HuH-7 (cell line): ENCODE results near the gene CTIF.
"Not testable (repeated sequence)": the region's sequence is repeated elsewhere in the genome, so short reads cannot be mapped to it uniquely, and the experiment has no call there.

Experiments
- DNase-seq: peaks from one replicate; pipeline ENCODE4 v3.0.0; 2011; ENCODE audit warnings: low spot score

CTIF gene

GRCh38 chr18:48803951-48804855, 265.4 kb downstream of the CTIF start:
- DNase-seq = no peak

GRCh38 chr18:48804856-48805610, 266.2 kb downstream of the CTIF start:
- no peak for DNase-seq

DNA sequence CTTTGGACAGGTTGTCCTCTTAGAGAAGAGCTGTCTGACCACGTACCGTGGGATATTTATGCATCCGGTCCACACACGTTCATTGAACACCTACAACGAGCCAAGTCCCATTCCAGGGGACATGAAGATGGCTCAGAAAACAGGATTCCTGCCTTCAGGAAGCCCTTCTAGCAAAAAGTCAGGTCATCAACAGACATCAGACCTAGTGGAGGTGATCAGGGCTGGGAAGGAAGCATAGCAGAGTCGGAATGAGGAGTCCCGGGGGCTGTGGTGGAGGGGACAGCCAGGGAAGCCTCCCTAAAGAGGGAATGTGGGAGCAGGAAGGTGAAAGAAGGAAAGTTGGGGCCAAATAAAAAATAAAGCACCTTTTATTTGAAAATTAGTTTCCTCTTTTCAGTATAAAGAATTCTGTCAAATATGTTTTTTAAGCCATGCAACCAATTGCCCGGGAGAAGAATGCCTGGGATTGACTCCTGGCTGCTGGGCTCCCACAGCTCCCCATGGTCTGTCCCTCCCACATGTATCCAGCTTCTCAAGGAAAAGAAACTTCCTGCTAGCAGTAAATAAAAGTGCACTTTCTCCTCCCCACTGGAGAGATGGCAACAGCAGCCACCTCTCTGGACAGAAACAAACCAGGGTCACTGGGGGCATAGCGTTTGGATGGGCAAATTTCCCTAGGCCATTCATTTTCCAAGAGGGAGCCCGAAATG, 267.1 kb downstream of the CTIF start:
- no peak for DNase-seq

DNA sequence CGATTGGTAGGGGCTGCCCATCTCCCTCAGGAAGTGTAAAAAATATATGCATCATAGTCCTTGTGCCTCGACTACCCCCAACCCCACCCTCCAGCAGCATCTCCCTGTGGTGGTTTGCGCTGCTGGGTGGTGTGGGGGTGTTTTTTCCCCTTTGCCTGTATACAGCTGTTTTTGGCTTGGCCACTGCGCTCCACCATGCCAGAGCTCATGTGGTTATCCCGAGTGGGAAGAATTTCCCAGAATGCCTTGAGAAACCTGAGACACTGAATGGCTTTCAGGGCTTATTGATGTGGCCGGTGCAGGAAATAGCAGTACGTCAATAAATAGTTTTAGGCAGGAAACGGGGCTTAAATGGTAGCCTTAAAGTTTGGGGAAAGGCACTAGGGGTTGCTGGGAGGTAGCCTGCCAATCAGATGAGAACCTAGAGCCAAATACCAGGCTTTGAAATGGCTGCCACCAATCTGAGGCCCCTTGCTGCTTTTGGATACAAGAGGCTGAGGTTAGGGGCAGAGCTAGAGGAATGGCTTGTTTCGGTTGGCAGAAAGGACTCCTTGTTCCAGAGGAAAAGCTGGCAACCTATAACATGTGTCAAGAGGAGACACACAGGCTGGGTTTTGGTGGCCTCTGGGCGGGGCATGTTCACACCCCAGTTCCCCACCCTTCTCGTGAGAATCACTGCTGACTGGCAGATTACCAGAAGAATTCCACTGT, 267.9 kb downstream of the CTIF start:
- no peak for DNase-seq

DNA sequence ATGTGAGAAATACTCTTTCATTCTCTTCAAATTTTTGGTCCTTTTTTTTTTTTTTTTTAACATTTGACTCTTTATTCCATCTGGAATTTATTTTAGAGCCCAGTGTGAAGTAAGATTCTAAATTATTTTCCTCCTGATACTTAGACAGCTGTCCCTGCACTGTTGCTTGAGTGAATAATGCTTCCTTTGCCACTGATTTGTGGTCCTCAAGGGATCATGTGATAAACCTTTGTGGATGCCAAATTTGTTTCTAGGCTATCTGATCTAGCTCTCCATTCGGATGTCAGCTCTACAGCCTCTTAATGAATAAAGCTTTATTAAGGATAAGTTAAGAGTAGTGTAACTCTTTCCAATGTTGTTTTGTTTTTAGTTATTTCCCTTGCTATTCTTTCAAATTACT, 269.6 kb downstream of the CTIF start:
- DNase-seq = no peak

DNA sequence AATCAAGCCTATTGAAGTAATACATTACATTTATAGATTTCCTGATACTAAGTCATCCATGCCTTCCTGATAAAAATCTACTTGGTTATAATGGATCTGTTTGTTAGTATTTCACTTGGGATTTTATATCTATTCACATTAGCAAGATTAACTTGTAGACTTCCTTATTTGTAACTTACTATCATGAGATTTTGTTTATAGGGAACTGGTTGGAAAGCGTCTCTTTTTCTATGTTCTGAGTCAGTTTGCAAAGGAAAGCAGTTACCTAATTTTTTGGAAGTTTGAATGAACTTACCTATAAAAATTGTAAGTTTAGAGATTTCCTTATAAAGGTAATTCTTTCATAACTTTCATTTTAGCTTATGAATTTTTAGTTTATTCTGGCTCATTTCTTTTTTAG, 270.5 kb downstream of the CTIF start:
- DNase-seq = no peak

DNA sequence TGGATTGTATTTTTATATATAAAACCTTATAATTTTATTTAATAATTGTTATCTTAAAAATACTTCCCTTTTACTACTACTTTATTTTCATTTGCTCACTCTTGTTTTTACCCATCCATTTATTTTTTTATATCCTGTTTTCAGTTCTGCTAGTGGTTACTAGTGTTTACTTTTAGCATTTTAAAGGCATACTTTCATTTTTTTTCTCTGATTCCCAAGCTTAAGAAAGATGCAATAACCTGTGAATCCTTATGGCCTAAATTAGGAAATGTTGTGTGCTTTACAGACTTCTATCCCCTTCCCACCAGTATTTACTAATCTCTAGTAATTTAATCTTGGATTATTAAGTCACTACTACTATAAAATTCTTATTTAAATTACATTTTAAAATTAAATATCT, 272.0 kb downstream of the CTIF start:
- DNase-seq = no peak

- DNase-seq = no peak
Observed at GRCh38 chr18:48811401-48811800, 272.6 kb downstream of the CTIF start.

DNA sequence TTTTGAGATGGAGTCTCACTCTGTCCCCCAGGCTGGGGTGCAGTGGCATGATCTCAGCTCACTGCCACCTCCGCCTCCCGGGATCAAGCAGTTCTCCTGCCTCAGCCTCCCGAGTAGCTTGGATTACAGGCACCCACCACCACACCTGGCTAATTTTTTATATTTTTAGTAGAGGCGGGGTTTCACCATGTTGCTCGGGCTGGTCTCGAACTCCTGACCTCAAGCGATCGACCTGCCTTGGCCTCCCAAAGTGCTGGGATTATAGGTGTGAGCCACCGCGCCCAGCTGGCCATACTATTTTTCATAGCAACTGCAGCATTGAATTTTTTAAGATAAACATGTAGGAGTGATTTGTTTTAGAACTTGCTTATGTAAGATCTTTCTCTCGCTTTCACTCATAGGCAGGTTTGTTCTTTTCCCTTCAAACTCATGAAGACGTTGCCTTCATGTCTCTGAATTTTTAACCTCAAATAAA, 273.2 kb downstream of the CTIF start:
- DNase-seq = not testable (repeated sequence)

- DNase-seq = no peak
Observed at GRCh38 chr18:48813321-48813720, 274.5 kb downstream of the CTIF start.

DNA sequence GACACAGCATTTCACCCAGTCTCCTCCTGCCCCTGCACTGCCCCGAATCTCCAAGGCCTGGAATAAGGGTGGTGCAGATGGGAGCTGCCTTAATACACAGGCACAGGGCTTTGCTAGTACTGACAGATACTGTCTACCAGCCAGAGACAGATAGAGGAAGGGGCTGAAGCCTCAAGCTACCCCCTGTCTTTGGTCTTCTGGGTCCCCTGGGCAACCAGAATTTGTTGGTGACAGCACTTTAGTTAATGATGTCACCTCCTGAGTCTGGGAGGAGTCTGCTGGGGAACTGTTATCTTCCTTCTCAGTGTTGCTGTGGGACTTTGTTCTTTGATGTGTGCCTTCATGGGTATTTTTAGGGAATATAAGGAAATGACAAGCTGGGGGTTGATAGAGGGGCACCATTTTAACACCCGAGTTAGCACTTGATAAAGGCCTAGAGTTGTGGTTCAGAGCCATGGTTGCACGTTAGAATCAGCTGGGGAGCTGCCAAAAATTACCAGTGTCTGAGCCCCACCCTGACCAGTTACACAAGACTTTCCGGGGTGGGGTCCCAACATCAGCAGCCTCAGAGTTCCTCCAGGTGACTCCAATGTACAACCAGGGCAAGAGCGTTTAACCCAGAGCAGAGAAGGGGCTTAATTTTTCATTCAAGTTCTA, 275.1 kb downstream of the CTIF start:
- no peak for DNase-seq

GRCh38 chr18:48814490-48815178, 275.8 kb downstream of the CTIF start:
- DNase-seq = no peak

- no peak for DNase-seq
Observed at GRCh38 chr18:48815179-48815515, 276.3 kb downstream of the CTIF start.

DNA sequence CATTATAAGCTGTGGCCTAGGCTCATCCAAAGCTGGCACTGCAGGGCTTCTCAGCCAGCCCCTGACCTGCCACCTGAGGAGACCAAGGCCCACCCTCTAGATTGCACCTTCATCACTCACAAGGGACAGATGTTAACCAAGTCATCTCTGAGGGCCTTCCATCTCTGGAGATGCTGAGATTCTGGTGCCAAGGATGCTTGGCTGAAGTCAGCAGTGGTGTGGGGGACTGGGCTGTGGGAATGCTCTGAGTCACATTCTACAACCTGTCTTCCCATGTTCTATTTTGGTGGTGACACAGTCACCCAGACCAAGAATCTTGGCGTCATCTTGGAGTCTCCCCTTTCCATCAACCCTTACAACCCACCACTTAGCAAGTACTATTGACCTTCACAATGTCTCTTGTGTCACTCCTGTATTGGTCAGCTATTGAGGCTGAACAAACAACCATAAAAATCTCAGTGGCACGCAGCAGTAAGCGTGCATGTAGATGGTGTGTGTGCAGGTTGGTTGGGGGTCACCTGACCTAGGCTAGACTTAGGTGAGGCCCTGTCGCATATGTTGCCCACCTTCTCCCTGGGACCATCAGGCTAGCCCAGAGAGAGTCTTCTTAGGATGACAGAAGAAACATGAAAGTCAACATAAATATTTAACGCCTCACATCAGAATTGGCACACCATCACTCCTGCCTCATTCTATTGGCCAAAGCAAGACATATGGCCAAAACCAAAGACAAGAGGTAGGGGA, 276.9 kb downstream of the CTIF start:
- no peak for DNase-seq

- DNase-seq = no peak
Observed at GRCh38 chr18:48816554-48816953, 277.7 kb downstream of the CTIF start.

DNA sequence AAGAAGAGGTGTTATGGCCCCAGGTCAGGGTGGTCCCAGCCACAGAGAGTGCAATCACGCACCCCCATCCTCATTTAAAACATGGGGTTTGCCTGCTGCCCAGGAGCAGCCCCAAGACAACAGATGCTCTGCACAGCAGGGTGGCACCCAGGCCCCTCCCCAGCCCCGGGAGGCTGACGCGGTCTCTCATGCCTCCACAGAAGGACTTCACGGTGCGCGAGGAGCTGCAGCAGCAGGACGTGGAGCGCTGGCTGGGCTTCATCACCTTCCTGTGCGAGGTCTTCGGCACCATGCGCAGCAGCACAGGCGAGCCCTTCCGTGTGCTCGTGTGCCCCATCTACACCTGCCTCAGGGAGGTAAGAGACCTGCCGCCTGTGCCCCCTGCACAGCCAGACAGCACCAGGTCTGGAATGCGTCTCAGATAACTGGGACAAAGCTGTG, 278.2 kb downstream of the CTIF start:
- no peak for DNase-seq

DNA sequence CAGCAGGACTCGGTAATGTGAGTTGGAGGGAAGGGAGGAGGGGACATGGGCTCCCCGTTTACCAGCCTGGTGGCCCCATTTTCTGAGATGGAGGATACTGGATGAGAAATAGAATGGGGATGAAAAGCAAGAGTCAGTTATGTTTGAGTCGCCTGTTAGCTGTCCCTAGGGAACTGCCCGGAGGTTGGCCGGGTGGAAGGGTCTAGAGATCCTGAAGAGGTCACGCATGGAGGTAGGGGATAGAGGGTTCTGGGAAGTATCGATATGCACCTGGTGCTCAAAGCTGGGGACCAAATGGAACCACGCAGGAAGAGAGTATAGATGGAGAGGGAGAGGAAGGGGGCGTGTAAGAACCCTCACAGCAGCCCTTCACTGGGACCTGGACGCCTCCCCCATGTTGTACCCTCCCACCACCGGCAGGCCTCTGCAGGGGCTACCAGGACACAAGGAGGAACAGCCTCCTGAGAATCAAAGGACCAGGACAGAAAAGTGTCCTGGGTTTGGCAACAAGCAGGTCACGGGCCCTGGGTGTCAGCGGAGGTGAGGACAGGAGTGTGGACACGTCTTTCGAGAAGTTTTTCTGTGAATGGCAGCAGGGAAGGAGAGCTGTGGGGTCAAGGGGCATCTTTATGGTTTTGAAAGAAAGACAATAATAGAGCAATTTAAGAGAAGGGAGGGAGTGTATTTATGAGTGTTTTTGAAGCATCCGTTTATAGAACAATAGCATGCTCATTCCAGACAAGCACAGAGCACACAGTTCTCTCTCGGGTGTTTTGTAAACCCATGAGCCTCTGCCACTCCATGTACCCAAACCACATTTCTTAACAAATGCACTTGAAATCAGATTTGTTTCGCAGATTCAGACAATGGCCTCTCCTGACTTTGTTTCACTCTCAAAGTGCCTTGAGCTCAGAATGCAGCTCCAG, 279.8 kb downstream of the CTIF start:
- DNase-seq = no peak

- no peak for DNase-seq
Observed at GRCh38 chr18:48819276-48819675, 280.4 kb downstream of the CTIF start.
